Bronchial epithelial cell (primary cell): Measurements from ENCODE around the gene GATA6. TPM values are rescaled to one million over a fixed set of nuclear protein-coding genes. Genes with fewer than 3 reads are reported as not detected.
"Not testable (repeated sequence)": the region's sequence is repeated elsewhere in the genome, so short reads cannot be mapped to it uniquely, and the experiment has no call there.

Source experiments
- DNase-seq: peaks from one replicate; pipeline ENCODE4 v3.0.0-alpha.2; 2010; ENCODE audit warnings: low read depth
- FAIRE-seq: peaks from 2 replicates; lab custom pipeline; 2011; peaks lifted over from hg19 to GRCh38; lab: Jason Lieb, UNC
- H3K27me3 ChIP-seq: 2 replicates; pipeline ENCODE4 v1.5.1; 2011; ENCODE audit warnings: low read length; ENCODE audit not compliant: control insufficient read depth, insufficient read depth
- H3K36me3 ChIP-seq: 2 replicates; pipeline ENCODE4 v1.5.1; 2011; ENCODE audit warnings: low read length; ENCODE audit not compliant: control insufficient read depth, insufficient read depth
- H3K4me3 ChIP-seq: 2 replicates; pipeline ENCODE4 v1.5.1; 2011; ENCODE audit warnings: mild to moderate bottlenecking, low read depth, low read length, control low read depth
- total RNA-seq: library from RNA; depleted of rRNA; stranded (reverse); fragments of >200 nt; gene quantifications from 2 replicates; pipeline ENCODE4 v1.2.1, GENCODE V29; 2014
- TF ChIP-seq, protein P1 (sequence below): IDR thresholded peaks from 2 replicates; pipeline ENCODE4 v1.5.1; 2011; ENCODE audit warnings: mild to moderate bottlenecking, moderate library complexity, low read length, control low read depth, inconsistent platforms; ENCODE audit not compliant: insufficient read depth, severe bottlenecking

Gene GATA6
- total RNA-seq, 1 donor from 2014 or later = 2.9 TPM

DNA sequence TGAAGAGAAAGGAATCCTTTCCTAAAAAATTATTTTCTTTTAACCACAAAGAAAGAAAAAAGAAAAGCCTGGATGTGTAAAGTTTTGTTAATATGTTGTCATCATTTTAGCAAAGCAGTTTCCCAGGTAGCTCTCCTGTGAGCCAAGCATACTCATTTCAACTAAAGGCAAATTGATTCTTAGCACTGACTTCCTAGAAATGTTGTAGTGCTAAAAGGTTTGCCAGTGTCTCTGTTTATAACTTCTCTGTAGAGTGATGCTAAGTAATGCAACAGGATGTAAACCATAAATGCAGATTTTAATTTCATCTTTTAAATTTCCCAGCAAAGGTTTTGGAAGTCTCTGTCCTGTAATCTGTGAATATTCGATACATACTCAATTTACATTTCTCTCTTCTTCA is 10.2 kb downstream of the GATA6 start:
- DNase-seq (no peak), FAIRE-seq (no peak)
- Histone ChIP-seq H3K27me3 (no peaks in the 10 kb centered on the region), H3K36me3 (peaks cover 3% of the 10 kb centered on the region), H3K4me3 (no peak overlapping the region)
- TF ChIP-seq, protein P1, sequence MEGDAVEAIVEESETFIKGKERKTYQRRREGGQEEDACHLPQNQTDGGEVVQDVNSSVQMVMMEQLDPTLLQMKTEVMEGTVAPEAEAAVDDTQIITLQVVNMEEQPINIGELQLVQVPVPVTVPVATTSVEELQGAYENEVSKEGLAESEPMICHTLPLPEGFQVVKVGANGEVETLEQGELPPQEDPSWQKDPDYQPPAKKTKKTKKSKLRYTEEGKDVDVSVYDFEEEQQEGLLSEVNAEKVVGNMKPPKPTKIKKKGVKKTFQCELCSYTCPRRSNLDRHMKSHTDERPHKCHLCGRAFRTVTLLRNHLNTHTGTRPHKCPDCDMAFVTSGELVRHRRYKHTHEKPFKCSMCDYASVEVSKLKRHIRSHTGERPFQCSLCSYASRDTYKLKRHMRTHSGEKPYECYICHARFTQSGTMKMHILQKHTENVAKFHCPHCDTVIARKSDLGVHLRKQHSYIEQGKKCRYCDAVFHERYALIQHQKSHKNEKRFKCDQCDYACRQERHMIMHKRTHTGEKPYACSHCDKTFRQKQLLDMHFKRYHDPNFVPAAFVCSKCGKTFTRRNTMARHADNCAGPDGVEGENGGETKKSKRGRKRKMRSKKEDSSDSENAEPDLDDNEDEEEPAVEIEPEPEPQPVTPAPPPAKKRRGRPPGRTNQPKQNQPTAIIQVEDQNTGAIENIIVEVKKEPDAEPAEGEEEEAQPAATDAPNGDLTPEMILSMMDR = no peak

DNA sequence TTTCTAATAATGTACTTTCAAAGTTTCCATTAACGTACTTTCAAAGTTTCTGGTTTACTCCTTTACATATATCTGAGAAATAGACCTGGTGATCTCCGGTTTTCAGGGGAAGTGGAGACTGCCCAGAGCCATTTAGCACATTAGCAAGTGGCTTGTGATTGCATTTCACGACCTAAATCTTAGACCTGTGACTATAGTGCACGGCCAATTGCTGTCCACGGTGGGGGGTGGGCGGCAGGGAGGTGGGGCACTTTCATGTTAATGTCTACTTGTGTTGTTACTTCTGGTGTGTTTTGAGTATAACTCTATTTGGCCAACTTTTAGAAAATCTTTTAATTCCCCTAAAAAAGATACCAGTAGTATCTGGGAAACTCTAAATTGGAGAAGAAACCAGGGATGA is 11.3 kb downstream of the GATA6 start:
- Histone ChIP-seq H3K36me3 (peaks cover 2% of the 10 kb centered on the region), H3K4me3 (no peak overlapping the region), H3K27me3 (no peaks in the 10 kb centered on the region)
- FAIRE-seq (no peak), DNase-seq (no peak)
- TF ChIP-seq, protein P1 = no peak

DNA sequence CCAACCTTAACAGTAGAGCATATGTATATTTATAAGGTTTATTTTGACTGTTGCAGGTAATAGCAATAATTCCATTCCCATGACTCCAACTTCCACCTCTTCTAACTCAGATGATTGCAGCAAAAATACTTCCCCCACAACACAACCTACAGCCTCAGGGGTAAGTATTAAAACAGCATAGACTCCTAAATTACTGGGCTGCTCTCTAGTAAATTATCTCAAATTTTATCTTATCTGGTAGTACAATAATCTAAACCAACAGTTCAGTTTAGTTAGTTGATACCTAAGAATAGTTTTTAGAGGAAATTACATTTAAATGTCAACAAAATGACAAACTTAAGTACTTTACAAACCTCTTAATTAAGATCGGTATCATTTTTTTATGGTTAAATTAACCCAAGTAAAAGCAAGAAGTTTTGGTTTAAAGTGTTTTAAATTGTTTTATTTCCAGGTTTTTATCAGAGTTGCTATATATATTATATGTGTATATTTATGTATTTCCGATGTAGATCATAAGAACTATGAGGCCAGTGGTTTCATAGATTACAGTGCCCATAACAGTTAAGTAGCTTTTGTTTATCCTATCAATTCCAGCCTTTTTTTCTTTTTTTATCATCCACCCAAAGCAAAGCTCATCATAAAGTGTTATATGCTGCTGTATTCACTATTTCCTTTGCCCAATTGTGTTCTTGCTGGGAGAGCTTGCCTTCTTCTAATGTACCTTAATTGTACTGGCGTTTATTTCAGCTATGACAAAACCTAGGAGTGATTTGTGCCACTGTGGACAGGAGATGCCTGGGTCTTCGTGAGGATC is 13.7 kb downstream of the GATA6 start:
- Histone ChIP-seq H3K27me3 (no peaks in the 10 kb centered on the region), H3K4me3 (no peak overlapping the region), H3K36me3 (peaks cover 2% of the 10 kb centered on the region)
- DNase-seq = peak; percentile 87
- FAIRE-seq = no peak
- TF ChIP-seq, protein P1 = no peak

DNA sequence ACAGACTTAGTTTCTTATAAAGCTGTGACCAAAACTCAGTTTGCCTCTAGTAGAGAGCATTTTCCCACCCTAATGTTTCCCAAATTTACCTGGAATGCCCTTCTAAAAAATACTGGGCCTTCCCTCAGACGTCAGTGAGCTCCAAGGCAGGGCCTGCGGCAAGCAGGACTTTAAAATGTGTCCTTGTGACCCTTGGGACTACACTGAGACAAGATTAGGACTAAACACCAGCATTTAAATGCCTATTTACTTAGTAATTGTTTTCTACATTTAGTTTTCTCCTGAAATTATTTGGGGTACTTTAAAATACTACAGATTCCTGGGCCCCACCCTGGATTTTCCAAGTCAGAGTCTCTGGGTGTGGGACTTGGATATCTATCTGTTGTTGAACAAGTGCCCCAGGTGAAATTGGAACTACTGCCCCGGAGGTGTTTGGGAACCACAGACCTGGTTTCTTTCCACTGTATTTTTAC is 14.3 kb downstream of the GATA6 start:
- TF ChIP-seq, protein P1 = no peak
- FAIRE-seq (no peak), DNase-seq (no peak)
- Histone ChIP-seq H3K27me3 (no peaks in the 10 kb centered on the region), H3K36me3 (peaks cover 2% of the 10 kb centered on the region), H3K4me3 (no peak overlapping the region)

DNA sequence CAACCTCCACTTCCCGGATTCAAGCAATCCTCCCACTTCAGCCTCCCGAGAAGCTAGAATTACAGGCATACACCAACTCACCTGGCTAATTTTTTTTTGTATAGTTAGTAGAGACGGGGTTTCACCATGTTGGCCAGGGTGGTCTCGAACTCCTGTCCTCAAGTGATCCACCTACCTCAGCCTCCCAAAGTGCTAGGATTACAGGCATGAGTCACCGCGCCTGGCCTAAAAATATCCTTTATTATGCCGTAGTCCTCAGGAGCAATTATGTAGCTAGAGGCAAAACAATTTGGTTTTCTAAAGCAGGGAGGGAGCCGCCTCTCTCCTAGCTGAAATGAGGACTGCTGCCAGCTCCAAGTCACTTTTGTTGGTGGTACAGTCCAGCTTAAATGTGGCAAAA is 15.2 kb downstream of the GATA6 start:
- H3K4me3 ChIP-seq, FAIRE-seq: not testable (repeated sequence)

DNA sequence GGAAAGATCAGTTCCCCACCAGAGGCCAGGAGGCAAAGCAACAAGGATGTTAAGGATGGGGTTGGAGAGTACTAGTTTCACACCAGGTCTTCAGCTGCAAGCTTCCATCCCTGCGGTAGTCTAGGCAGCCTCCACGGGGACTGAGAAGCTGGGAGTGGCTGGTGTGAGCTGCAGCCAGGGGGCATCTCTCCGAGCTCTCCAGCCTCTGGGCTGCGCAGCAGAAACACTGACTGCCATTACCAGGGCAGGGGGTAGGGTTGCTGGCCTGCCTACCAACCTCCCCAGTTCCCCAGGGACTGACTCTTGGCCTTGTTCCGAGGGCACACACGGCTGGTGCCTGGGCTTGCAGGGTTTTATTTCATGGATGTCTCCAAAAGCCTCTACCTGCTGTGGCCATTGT is 15.9 kb downstream of the GATA6 start:
- Histone ChIP-seq H3K36me3 (peaks cover 2% of the 10 kb centered on the region), H3K27me3 (no peaks in the 10 kb centered on the region), H3K4me3 (no peak overlapping the region)
- DNase-seq = no peak
- no peak for FAIRE-seq
- TF ChIP-seq, protein P1 = peak; percentile 4

More for the DNA sequence above, 15.2 kb downstream of the GATA6 start:
- not testable (repeated sequence) for H3K27me3 ChIP-seq, DNase-seq, H3K36me3 ChIP-seq
